Measurements from ENCODE around the gene GRIN3B. TPM values are rescaled to one million over a fixed set of nuclear protein-coding genes. Genes with fewer than 3 reads are reported as not detected.

The GRIN3B gene
- total RNA-seq, 2 donors from 2014 or later: 0.14 TPM; not detected in 1

GRCh38 chr19:1051791-1052190 lies 51.6 kb downstream of the GRIN3B start:
- Histone ChIP-seq H3K4me3 (no peak overlapping the region), H3K27ac (no peak overlapping the region), H3K9me3 (peaks cover 10% of the 10 kb centered on the region), H3K4me1 (ENCODE audit: control insufficient read depth in 1 of 2, low read depth in 2 of 2) (no peaks in the 10 kb centered on the region), H3K36me3 (no peaks in the 10 kb centered on the region), H3K27me3 (replicated peaks; ENCODE audit: insufficient read depth) (no peaks in the 10 kb centered on the region)
- TF ChIP-seq CTCF (IDR thresholded peaks at IDR 0.05): no peak
- DNase-seq (ENCODE audit: low spot score): no peak
- ATAC-seq (ENCODE audit: insufficient number of reproducible peaks, low FRiP score, low read depth): no peak

DNA sequence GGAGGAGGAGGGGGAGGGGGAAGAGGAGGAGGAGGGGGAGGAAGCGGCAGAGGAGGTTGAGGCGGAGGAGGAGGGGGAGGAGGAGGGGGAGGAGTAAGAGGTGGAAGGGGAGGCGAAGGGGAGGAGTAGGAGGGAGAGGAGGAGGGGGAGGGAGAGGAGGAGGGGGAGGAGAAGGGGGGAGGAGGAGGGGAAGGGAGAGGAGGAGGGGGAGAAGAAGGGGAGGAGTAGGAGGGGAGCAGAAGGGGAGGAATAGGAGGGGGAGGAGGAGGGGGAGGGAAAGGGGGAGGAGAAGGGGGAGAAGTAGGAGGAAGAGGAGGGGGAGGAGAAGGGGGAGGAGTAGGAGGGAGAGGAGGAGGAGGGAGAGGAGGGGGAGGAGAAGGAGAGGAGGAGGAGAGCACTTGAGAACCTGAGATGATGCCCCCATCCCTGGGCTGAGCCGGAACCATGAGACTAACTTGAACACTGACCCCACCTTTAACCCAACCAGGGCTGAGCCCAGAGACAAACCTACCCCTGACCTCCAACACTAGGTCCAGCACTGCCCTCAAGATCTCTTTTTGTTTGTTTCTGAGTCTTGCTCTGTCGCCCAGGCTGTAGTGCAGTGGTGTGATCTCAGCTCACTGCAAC lies 52.2 kb downstream of the GRIN3B start:
- H3K27ac ChIP-seq: no peak overlapping the region
- ATAC-seq (ENCODE audit: insufficient number of reproducible peaks, low FRiP score, low read depth): no peak
- H3K27me3 ChIP-seq (replicated peaks; ENCODE audit: insufficient read depth): no peaks in the 10 kb centered on the region

GRCh38 chr19:1053176-1054101 lies 53.2 kb downstream of the GRIN3B start:
- H3K9me3 ChIP-seq: peaks cover 24% of the 10 kb centered on the region
- no peak overlapping the region for H3K4me3 ChIP-seq
- ATAC-seq (ENCODE audit: insufficient number of reproducible peaks, low FRiP score, low read depth): no peak
- H3K27ac ChIP-seq: no peak overlapping the region
- H3K27me3 ChIP-seq (replicated peaks; ENCODE audit: insufficient read depth): no peaks in the 10 kb centered on the region
- no peaks in the 10 kb centered on the region for H3K4me1 ChIP-seq (ENCODE audit: control insufficient read depth in 1 of 2, low read depth in 2 of 2)
- no peak for DNase-seq (ENCODE audit: low spot score)
- H3K36me3 ChIP-seq: no peaks in the 10 kb centered on the region
- TF ChIP-seq CTCF (IDR thresholded peaks at IDR 0.05): no peak

More for the DNA sequence above, 52.2 kb downstream of the GRIN3B start:
- Histone ChIP-seq H3K4me3 (no peak overlapping the region), H3K9me3 (peaks cover 17% of the 10 kb centered on the region), H3K36me3 (no peaks in the 10 kb centered on the region), H3K4me1 (ENCODE audit: control insufficient read depth in 1 of 2, low read depth in 2 of 2) (no peaks in the 10 kb centered on the region)
- no peak for DNase-seq (ENCODE audit: low spot score)
- TF ChIP-seq CTCF (IDR thresholded peaks at IDR 0.05): no peak

DNA sequence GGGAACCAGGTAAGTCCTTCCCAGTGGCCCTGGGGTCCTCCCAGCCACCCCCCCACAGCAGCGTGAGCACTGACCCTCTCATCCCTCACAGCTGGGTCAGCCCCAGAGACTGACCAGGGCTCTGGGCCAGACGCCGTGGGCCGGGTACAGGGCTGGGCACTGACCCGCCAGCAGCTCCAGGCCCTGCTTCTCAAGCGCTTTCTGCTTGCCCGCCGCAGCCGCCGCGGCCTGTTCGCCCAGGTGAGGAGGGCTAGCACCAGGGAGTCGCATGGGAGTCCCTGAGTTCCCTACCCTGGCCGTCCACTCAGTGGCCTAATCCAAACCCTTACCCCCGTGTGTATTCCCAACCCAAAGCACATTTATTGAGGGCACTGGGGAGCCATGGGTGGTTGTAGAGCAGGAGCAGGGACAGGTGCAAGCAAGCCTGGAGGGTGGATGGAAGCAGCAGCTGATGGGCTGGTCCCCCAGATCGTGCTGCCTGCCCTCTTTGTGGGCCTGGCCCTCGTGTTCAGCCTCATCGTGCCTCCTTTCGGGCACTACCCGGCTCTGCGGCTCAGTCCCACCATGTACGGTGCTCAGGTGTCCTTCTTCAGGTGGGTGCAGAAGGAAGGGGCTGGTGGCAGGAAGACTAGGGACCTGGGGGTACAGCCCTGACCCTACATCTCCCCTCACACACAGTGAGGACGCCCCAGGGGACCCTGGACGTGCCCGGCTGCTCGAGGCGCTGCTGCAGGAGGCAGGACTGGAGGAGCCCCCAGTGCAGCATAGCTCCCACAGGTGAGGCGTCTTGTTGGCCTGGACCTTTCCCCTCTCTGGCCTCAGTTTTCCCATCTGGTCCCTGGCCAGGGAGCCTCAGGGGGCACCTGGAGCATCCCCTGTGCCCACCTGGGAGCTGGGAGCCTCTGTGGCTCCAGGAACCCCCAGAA lies 54.1 kb downstream of the GRIN3B start:
- no peak for TF ChIP-seq CTCF (IDR thresholded peaks at IDR 0.05)
- no peak for DNase-seq (ENCODE audit: low spot score)
- Histone ChIP-seq H3K27ac (no peak overlapping the region), H3K36me3 (no peaks in the 10 kb centered on the region), H3K4me3 (no peak overlapping the region), H3K27me3 (replicated peaks; ENCODE audit: insufficient read depth) (no peaks in the 10 kb centered on the region), H3K4me1 (ENCODE audit: control insufficient read depth in 1 of 2, low read depth in 2 of 2) (no peaks in the 10 kb centered on the region), H3K9me3 (peaks cover 30% of the 10 kb centered on the region)
- ATAC-seq (ENCODE audit: insufficient number of reproducible peaks, low FRiP score, low read depth): no peak
